ENCODE results near the gene CGRRF1. TPM values are rescaled to one million over a fixed set of nuclear protein-coding genes. Genes with fewer than 3 reads are reported as not detected.

The CGRRF1 gene
- total RNA-seq, 1 donor from 2014 or later = 16.6 TPM

DNA sequence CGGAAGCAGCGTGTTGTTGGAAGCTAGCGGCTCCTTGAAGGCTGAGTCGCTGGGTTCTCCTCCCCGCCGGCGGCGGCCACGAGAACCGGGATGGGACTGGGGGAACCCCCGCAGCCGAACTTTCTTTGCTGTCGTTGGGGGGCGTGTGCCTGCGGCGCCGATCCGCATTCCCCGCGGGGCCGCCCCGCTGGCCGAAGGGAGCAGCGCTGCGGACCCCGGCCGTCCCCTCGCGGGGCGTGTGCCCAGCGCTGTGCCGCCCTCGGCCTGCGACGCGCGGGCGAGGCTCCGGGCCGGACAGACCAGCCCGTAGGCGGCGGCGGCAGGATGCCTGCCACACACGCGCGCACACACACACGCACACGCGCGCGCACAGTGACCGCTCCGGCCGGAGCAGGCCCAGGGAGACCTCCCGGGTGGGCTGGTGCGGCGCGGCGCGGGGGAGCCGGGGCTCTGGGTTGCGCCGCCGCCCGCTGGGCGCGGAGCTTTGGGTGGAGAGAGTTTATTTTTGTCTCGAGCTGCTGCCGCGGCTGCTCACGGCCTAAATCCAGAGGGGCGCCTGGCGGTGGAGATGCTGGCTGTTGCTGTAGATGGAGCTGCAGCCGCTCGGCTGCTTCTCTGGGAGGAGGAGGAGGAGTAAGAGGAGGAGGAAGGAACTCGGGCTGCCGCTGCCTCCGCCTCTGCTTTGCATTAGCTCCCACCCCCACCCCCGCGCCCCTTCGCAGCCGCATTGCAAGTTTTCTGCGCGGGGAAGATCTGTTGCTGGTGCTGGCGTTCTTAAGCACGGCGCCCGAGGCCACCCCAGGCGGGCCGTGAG, 56.9 kb downstream of the CGRRF1 start, which contains the start of gene SAMD4A:
SAMD4A (plus strand) TSS at position 719 of the 814 bp plus-strand sequence. CDS start 789 bp downstream, outside the sequence.
- peaks cover 2% of the 10 kb centered on the region for H3K9me3 Mint-ChIP-seq (ENCODE audit: unreplicated experiment)
- peaks cover 46% of the 10 kb centered on the region for H3K79me2 ChIP-seq (ENCODE audit: insufficient read depth, low read length)
- peaks cover 13% of the 10 kb centered on the region for H3K36me3 Mint-ChIP-seq (ENCODE audit: low read depth, unreplicated experiment)
- peaks cover 29% of the 10 kb centered on the region for H3K4me1 Mint-ChIP-seq (ENCODE audit: low read depth, unreplicated experiment)
- H3K9me3 ChIP-seq (ENCODE audit: insufficient read depth, low read depth, low read length) = no peaks in the 10 kb centered on the region
- peak within 1 kb of the TSS; percentile 77 for H3K4me3 ChIP-seq (ENCODE audit: insufficient read depth, low read depth, low read length)
- TF ChIP-seq, protein P1, sequence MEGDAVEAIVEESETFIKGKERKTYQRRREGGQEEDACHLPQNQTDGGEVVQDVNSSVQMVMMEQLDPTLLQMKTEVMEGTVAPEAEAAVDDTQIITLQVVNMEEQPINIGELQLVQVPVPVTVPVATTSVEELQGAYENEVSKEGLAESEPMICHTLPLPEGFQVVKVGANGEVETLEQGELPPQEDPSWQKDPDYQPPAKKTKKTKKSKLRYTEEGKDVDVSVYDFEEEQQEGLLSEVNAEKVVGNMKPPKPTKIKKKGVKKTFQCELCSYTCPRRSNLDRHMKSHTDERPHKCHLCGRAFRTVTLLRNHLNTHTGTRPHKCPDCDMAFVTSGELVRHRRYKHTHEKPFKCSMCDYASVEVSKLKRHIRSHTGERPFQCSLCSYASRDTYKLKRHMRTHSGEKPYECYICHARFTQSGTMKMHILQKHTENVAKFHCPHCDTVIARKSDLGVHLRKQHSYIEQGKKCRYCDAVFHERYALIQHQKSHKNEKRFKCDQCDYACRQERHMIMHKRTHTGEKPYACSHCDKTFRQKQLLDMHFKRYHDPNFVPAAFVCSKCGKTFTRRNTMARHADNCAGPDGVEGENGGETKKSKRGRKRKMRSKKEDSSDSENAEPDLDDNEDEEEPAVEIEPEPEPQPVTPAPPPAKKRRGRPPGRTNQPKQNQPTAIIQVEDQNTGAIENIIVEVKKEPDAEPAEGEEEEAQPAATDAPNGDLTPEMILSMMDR (IDR thresholded peaks at IDR 0.05; ENCODE audit: insufficient read depth, low read depth, low read length) = no peak
- TF ChIP-seq EZH2 (IDR thresholded peaks at IDR 0.05; ENCODE audit: insufficient read depth, low read length) = no peak
- H3K4me3 Mint-ChIP-seq (ENCODE audit: unreplicated experiment) = peak within 1 kb of the TSS; percentile 99
- H3K4me2 ChIP-seq (ENCODE audit: low read length) = peak within 1 kb of the TSS; percentile 87
- H3K9ac ChIP-seq (ENCODE audit: low read length) = peak within 1 kb of the TSS; percentile 96
- H4K20me1 ChIP-seq (ENCODE audit: insufficient read depth, low read length) = peaks cover 21% of the 10 kb centered on the region
- H3K27ac ChIP-seq (ENCODE audit: low read depth, low read length) = peak within 1 kb of the TSS; percentile 88
- FAIRE-seq (no peak), DNase-seq (ENCODE audit: low read depth) (peak; percentile 82)
- no peaks in the 10 kb centered on the region for H3K27me3 ChIP-seq (ENCODE audit: insufficient read depth, low read length)
- peak within 1 kb of the TSS; percentile 98 for H3K27ac Mint-ChIP-seq (ENCODE audit: unreplicated experiment)
- peak within 1 kb of the TSS; percentile 19 for H2AFZ ChIP-seq (ENCODE audit: low read depth, low read length)
- H3K27me3 Mint-ChIP-seq (ENCODE audit: low read depth, unreplicated experiment) = no peaks in the 10 kb centered on the region
- peaks cover 46% of the 10 kb centered on the region for H3K4me1 ChIP-seq (ENCODE audit: insufficient read depth, low read length)
- peaks cover under 1% of the 10 kb centered on the region for H3K36me3 ChIP-seq (ENCODE audit: insufficient read depth, low read length)

DNA sequence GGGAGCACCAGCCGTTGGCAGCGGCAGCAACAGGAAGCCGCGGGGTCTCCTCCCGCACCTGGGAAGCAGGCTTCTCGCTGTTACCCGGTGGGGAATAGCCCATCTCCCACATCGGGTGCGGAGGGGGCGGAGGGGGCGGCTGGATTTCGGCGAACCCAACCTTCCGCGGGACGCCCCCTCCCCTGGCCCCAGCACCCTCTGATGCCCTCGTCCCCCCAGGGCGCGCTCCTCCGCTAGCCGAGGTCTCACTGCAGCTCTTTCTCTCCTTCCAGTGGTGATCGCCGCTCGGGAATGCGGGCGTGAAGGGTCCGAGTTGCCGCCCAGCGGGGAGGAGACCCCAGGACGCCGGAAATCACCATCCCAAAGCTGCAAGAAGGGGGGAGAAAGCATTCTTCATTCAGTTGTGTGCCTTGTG, 57.5 kb downstream of the CGRRF1 start:
- Histone ChIP-seq H3K27me3 (ENCODE audit: insufficient read depth, low read length) (no peaks in the 10 kb centered on the region), H3K79me2 (ENCODE audit: insufficient read depth, low read length) (peaks cover 52% of the 10 kb centered on the region), H3K4me1 (ENCODE audit: insufficient read depth, low read length) (peaks cover 42% of the 10 kb centered on the region), H3K4me2 (ENCODE audit: low read length) (peak overlapping the region; percentile 87), H3K9ac (ENCODE audit: low read length) (peak overlapping the region; percentile 96), H2AFZ (ENCODE audit: low read depth, low read length) (no peak overlapping the region), H3K27ac (ENCODE audit: low read depth, low read length) (peak overlapping the region; percentile 88), H3K4me3 (ENCODE audit: insufficient read depth, low read depth, low read length) (peak overlapping the region; percentile 77), H3K9me3 (ENCODE audit: insufficient read depth, low read depth, low read length) (no peaks in the 10 kb centered on the region), H4K20me1 (ENCODE audit: insufficient read depth, low read length) (peaks cover 25% of the 10 kb centered on the region), H3K36me3 (ENCODE audit: insufficient read depth, low read length) (peaks cover 7% of the 10 kb centered on the region)
- DNase-seq (ENCODE audit: low read depth) (peak; percentile 27), FAIRE-seq (no peak)
- Mint-ChIP-seq H3K27ac (ENCODE audit: unreplicated experiment) (peak overlapping the region; percentile 98), H3K4me1 (ENCODE audit: low read depth, unreplicated experiment) (peaks cover 26% of the 10 kb centered on the region), H3K9me3 (ENCODE audit: unreplicated experiment) (peaks cover 2% of the 10 kb centered on the region), H3K4me3 (ENCODE audit: unreplicated experiment) (peak overlapping the region; percentile 99), H3K27me3 (ENCODE audit: low read depth, unreplicated experiment) (no peaks in the 10 kb centered on the region), H3K36me3 (ENCODE audit: low read depth, unreplicated experiment) (peaks cover 19% of the 10 kb centered on the region)
- TF ChIP-seq, protein P1 (IDR thresholded peaks at IDR 0.05; ENCODE audit: insufficient read depth, low read depth, low read length) = no peak

All from astrocyte (in vitro differentiated cells and primary cell).